Lower lobe of right lung (tissue), 2 donors: Measurements from ENCODE around the gene BRD2. TPM values are rescaled to one million over a fixed set of nuclear protein-coding genes. Genes with fewer than 3 reads are reported as not detected.
A peak's percentile ranks its signal among the peaks of the same experiment; 100 is the strongest.

Experiments used
- ATAC-seq, 2 donors: fragments of 200-7000 bp; cut with Tn5 transposase; one replicate each; pipeline ENCODE4 v1.9.1; 2020 to 2022; ENCODE audit warnings: mild to moderate bottlenecking in 2 of 2, moderate library complexity in 2 of 2
- DNase-seq: peaks from one replicate; pipeline ENCODE4 v3.0.0-alpha.2; 2020
- H3K27ac ChIP-seq: fragments of 200-600 bp; one replicate; pipeline ENCODE4 v1.8.0; 2022
- H3K27me3 ChIP-seq: fragments of 200-600 bp; one replicate; pipeline ENCODE4 v1.8.0; 2022; ENCODE audit warnings: low read depth
- H3K36me3 ChIP-seq: fragments of 200-600 bp; one replicate; pipeline ENCODE4 v1.8.0; 2022; ENCODE audit warnings: mild to moderate bottlenecking
- H3K4me1 ChIP-seq: fragments of 200-600 bp; one replicate; pipeline ENCODE4 v1.8.0; 2022
- H3K4me3 ChIP-seq: fragments of 200-600 bp; one replicate; pipeline ENCODE4 v1.8.0; 2022; ENCODE audit warnings: mild to moderate bottlenecking
- H3K9me3 ChIP-seq: fragments of 200-600 bp; one replicate; pipeline ENCODE4 v1.8.0; 2022
- intact Hi-C: fragments of 100-400 bp; cut with DNase I; formaldehyde crosslinking; loops from one replicate; pipeline ENCODE4 v1.11.0; 2022
- total RNA-seq: library from RNA; stranded (reverse); fragmentation: NEBNext Ultra II Directional; extraction: Animal tissue kit (Norgen Biotek cat#: 25700); gene quantifications from one replicate; pipeline ENCODE4 v1.2.1, GENCODE V29; 2021
- TF ChIP-seq, protein P1 (sequence below): fragments of 200-600 bp; IDR thresholded peaks from one replicate; pipeline ENCODE4 v1.8.0; 2022; ENCODE audit warnings: antibody characterized with exemption, mild to moderate bottlenecking
- donor health status: DM: no; HTN: yes; CAD: no; lungs with severe emphysema.

Gene BRD2
- total RNA-seq, 1 donor from 2014 or later, result 173 TPM

DNA sequence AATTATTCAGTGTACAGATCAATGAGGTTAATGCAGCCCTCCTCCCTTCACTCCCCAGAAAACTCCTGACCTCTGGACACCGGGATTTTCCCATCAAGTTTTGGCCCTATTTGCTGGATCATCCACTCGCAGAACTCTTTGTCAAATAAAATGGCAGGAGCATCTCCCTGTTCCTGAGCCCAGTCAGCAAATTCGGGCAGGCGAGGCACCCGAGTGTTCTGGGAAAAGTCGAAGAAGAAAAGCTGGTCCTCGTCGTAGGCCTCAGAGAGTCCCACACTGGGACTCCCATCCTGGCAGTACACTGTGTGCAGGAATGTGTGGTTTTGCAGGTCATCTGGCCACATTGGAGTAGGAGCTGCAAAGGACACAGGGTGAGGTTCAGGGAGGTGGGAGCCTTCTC, 17.9 kb upstream of the BRD2 start:
- Histone ChIP-seq H3K9me3 (no peaks in the 10 kb centered on the region), H3K27me3 (no peaks in the 10 kb centered on the region), H3K36me3 (peaks cover 12% of the 10 kb centered on the region), H3K27ac (no peak overlapping the region), H3K4me1 (peaks cover 50% of the 10 kb centered on the region), H3K4me3 (no peak overlapping the region)
- ATAC-seq, result no peak
- DNase-seq, result no peak
- intact Hi-C loops, result no loop called here
- TF ChIP-seq, protein P1, sequence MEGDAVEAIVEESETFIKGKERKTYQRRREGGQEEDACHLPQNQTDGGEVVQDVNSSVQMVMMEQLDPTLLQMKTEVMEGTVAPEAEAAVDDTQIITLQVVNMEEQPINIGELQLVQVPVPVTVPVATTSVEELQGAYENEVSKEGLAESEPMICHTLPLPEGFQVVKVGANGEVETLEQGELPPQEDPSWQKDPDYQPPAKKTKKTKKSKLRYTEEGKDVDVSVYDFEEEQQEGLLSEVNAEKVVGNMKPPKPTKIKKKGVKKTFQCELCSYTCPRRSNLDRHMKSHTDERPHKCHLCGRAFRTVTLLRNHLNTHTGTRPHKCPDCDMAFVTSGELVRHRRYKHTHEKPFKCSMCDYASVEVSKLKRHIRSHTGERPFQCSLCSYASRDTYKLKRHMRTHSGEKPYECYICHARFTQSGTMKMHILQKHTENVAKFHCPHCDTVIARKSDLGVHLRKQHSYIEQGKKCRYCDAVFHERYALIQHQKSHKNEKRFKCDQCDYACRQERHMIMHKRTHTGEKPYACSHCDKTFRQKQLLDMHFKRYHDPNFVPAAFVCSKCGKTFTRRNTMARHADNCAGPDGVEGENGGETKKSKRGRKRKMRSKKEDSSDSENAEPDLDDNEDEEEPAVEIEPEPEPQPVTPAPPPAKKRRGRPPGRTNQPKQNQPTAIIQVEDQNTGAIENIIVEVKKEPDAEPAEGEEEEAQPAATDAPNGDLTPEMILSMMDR, result no peak

DNA sequence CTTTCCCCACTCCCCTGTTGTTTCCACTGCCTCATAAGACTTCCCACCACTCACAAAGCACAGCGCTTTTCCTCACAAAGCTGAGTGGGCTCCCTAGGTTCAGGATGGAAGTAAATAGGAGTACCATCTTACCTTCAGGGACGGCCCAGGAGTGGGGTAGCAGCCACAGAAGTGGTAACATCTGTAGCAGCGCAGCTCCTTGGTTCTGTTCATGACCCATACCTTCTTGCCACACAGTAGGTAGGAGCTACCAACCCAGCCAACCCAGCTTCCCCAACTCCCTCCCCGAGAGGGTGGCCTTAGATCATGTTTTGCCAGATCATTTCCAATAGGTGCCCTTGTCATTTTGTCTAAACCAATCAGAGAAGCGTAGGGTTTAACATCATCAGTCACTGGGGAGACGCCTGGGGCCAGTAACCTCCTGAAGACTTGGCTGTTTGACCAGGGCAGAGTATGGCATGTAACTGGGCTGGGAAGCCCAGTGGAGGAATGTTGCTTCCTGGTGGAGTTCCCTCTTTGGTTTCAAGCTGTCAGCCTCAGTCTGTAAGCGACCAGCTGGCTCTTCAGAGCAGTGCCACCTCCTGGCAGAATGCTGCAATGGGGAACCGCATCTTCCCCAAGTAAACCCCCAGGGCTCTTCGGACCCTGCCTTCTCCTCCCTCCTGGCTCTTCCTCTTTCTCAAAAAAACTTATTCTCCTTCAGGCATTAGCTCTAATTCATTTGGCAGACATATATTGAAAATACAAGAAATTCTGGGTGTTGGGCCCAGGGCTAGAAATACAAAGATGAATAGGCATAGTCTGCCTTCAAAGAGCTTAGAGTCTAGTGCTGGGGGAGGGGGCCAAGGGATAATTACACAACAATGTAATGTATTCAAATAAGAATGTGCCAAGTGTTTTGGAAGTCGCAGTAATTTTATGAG, 15.3 kb upstream of the BRD2 start, which contains the start of gene HLA-DMA:
TSS of gene HLA-DMA (minus strand) at position 281 of the 923 bp plus-strand sequence. CDS start at position 220, 61 bp downstream.
- Histone ChIP-seq H3K27ac (peak within 1 kb of the TSS; percentile 91), H3K4me3 (peak within 1 kb of the TSS; percentile 59), H3K27me3 (no peaks in the 10 kb centered on the region), H3K9me3 (no peaks in the 10 kb centered on the region), H3K4me1 (peaks cover 43% of the 10 kb centered on the region), H3K36me3 (peaks cover 12% of the 10 kb centered on the region)
- intact Hi-C loops, result no loop called here
- peak; percentile 92 for DNase-seq
- ATAC-seq, result peak; percentile 98 to 99
- TF ChIP-seq, protein P1, result peak; percentile 86

DNA sequence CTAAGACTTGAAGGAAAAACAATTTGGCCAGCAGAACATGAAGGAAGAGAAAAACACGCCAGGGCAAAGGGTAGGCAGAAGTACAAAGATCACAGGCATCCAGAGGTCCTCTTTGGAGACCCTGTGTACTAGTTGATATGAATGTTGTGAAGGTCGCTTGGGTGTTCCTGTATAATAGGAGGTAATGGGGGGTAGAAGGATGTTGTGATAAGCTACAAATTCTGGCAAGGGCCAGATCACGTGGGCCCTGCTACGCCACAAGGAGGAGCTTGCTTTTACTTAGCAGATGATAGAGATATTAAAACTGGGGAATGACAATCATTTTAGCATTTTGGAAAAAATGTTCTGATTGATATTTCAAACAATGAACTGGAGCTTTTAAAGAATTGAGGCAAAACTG, 14.6 kb upstream of the BRD2 start:
- ATAC-seq, result no peak
- Histone ChIP-seq H3K36me3 (peaks cover 12% of the 10 kb centered on the region), H3K4me1 (peaks cover 43% of the 10 kb centered on the region), H3K9me3 (no peaks in the 10 kb centered on the region), H3K27ac (peak overlapping the region; percentile 91), H3K4me3 (no peak overlapping the region), H3K27me3 (no peaks in the 10 kb centered on the region)
- intact Hi-C loops, result no loop called here
- TF ChIP-seq, protein P1, result no peak
- no peak for DNase-seq

DNA sequence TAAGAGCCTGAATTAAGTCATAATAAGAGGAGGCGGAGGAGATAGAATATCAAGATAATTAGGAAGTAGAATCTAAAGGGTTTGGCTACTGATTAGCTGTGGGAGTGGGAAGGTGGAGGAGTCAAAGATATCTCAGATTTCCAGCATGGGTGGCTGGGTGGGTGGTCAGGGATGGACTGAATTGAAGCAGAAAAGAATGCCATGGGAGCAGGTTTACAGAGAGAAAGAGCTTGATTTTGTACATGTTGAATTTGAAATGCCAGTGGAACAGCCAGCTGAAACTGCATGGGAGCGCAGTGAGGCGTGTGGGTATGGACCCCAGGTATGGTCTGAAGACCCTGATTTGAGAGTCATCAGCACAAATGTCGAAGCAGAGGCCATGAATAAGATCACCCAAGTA, 14.1 kb upstream of the BRD2 start:
- ATAC-seq (no peak), DNase-seq (no peak)
- Histone ChIP-seq H3K27me3 (no peaks in the 10 kb centered on the region), H3K4me3 (no peak overlapping the region), H3K27ac (no peak overlapping the region), H3K36me3 (peaks cover 12% of the 10 kb centered on the region), H3K9me3 (no peaks in the 10 kb centered on the region), H3K4me1 (peaks cover 43% of the 10 kb centered on the region)
- TF ChIP-seq, protein P1, result no peak
- intact Hi-C loops, result no loop called here

DNA sequence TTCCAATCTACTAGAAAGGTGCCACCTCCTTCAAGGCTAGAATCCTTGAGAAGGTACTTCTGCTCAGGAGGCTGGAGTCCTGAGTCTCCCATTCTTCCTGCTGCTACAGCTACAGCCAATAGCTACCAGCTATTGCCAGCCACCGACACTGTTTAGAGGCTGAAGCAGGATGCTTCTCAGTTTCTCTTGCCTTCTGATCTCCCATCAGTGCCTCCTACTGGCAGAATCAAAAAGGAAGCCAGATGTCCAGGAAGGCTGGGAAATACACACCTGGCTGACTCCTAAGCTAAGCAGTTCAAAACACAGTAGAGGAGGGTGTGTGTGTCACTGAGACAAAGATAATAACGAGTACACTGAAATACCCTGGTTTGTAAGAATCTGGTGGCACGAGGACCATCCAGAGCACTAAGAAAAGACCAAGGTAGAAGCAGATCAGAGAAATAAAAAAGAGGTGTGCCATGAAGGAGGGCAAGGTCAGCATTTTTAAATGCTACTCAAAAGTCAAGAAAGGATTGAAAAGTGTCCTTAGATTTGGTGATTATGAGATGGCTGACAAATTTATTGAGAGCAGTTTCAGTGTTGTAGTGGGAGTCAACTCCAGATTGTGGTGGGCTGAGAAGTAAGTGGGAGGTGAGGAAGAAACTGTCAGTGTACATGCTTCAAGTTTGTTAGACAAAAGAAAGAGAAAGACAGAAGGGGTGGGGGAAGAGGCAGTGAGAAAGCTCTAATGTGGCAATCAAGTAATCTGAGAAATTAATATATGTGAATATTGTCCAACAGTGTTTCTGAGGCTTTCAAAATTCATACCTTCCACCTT, 13.2 kb upstream of the BRD2 start:
- DNase-seq, result no peak
- Histone ChIP-seq H3K36me3 (peaks cover 4% of the 10 kb centered on the region), H3K4me3 (no peak overlapping the region), H3K27me3 (no peaks in the 10 kb centered on the region), H3K27ac (no peak overlapping the region), H3K4me1 (peaks cover 42% of the 10 kb centered on the region), H3K9me3 (no peaks in the 10 kb centered on the region)
- TF ChIP-seq, protein P1, result peak; percentile 34
- intact Hi-C loops, result no loop called here
- no peak for ATAC-seq
